GM12878 (cell line): Measurements from ENCODE around the gene SMIM43. TPM values are rescaled to one million over a fixed set of nuclear protein-coding genes. Genes with fewer than 3 reads are reported as not detected.

Experiments used
- ATAC-seq: fragments of 200-7000 bp; cut with Tn5 transposase; 3 replicates; pipeline ENCODE4 v1.9.1; 2020; ENCODE audit warnings: mild to moderate bottlenecking, moderate library complexity
- BruUV-seq: library from RNA; stranded (reverse); fragments of 400-500 nt; replicated peaks from 2 replicates; lab custom pipeline; 2021; lab: Mats Ljungman, UMichigan
- CTCF ChIA-PET: fragments of 300-600 bp; sonication (Branson Sonifier 250); formaldehyde crosslinking; extraction: SDS; loops from one replicate; lab custom pipeline; 2021; ENCODE audit warnings: inconsistent platforms; lab: Yijun Ruan, JAX
- POLR2A ChIA-PET: fragments of 350-600 bp; formaldehyde crosslinking; extraction: SDS; loops from one replicate; lab custom pipeline; 2021; ENCODE audit warnings: inconsistent platforms; lab: Charles Lee
- RAD21 ChIA-PET: fragments of 300-600 bp; sonication (Branson Sonifier 250); formaldehyde crosslinking; loops from one replicate; lab custom pipeline; 2023; ENCODE audit warnings: antibody characterized with exemption; ENCODE audit not compliant: unreplicated experiment; lab: Charles Lee
- SMC1A ChIA-PET: fragments of 300-600 bp; sonication (Branson Sonifier 250); formaldehyde crosslinking; loops from one replicate; lab custom pipeline; 2023; ENCODE audit not compliant: unreplicated experiment, uncharacterized antibody; lab: Charles Lee
- DNase-seq: peaks from one replicate; pipeline ENCODE4 v3.0.0-alpha.2; 2011; ENCODE audit warnings: low read depth, low spot score
- FAIRE-seq: peaks from 3 replicates; lab custom pipeline; 2011; peaks lifted over from hg19 to GRCh38; lab: Jason Lieb, UNC
- H2AFZ ChIP-seq: 2 replicates; pipeline ENCODE4 v1.6.0; 2011; ENCODE audit warnings: low read depth, low read length, control low read depth; ENCODE audit not compliant: control insufficient read depth
- H3K27ac ChIP-seq: 2 replicates; pipeline ENCODE4 v1.5.1; 2011; ENCODE audit warnings: control low read depth; ENCODE audit not compliant: control insufficient read depth, insufficient read depth
- H3K27me3 ChIP-seq, 2 experiments: replicated peaks in 1 of 2; 2 replicates each; pipeline versions ENCODE4 v1.6.0 to v1.6.1; 2011; ENCODE audit warnings: low read length in 1 of 2; ENCODE audit not compliant: control insufficient read depth in 2 of 2, insufficient read depth in 2 of 2
- H3K36me3 ChIP-seq, 2 experiments: 2 replicates each; pipeline ENCODE4 v1.5.1; 2011; ENCODE audit warnings: low read length in 1 of 2; ENCODE audit not compliant: control insufficient read depth in 2 of 2, insufficient read depth in 2 of 2
- H3K4me1 ChIP-seq: 2 replicates; pipeline ENCODE4 v1.6.1; 2011; ENCODE audit warnings: mild to moderate bottlenecking, low read length, moderate library complexity, mixed read lengths; ENCODE audit not compliant: control insufficient read depth, insufficient read depth
- H3K4me2 ChIP-seq: 2 replicates; pipeline ENCODE4 v1.6.0; 2011; ENCODE audit warnings: control low read depth; ENCODE audit not compliant: control insufficient read depth, insufficient read depth
- H3K4me3 ChIP-seq: fragments of 200-600 bp; sonication (generic); 2 replicates; pipeline ENCODE4 v1.5.1; 2016
- H3K79me2 ChIP-seq: 2 replicates; pipeline ENCODE4 v1.6.0; 2011; ENCODE audit warnings: low read length; ENCODE audit not compliant: control insufficient read depth, insufficient read depth
- H3K9ac ChIP-seq: 2 replicates; pipeline ENCODE4 v1.8.0; 2011; ENCODE audit warnings: low read length, control low read depth, mixed read lengths; ENCODE audit not compliant: control insufficient read depth, insufficient read depth
- H3K9me3 ChIP-seq: replicated peaks from 3 replicates; pipeline ENCODE4 v1.5.1; 2011; ENCODE audit warnings: mild to moderate bottlenecking, low read length; ENCODE audit not compliant: control insufficient read depth, insufficient read depth
- H4K20me1 ChIP-seq: 2 replicates; pipeline ENCODE4 v1.6.0; 2011; ENCODE audit not compliant: control insufficient read depth, insufficient read depth
- HDAC2 ChIP-seq: fragments of 200-600 bp; sonication (generic); IDR thresholded peaks from 2 replicates; pipeline ENCODE4 v1.6.1; 2017
- IRF5 ChIP-seq: fragments of 450-650 bp; IDR thresholded peaks from 2 replicates; pipeline ENCODE4 v1.6.1; 2017; ENCODE audit warnings: borderline replicate concordance
- MEF2A ChIP-seq: IDR thresholded peaks from 2 replicates; pipeline ENCODE4 v1.6.1; 2011; ENCODE audit warnings: low read depth, mild to moderate bottlenecking, low read length, moderate library complexity; ENCODE audit not compliant: insufficient read depth
- NBN ChIP-seq: fragments of 450-650 bp; IDR thresholded peaks from 2 replicates; pipeline ENCODE4 v1.6.1; 2016
- NKRF ChIP-seq: fragments of 450-650 bp; conservative IDR thresholded peaks from 2 replicates; pipeline ENCODE4 v1.6.1; 2017; ENCODE audit warnings: mild to moderate bottlenecking, moderate library complexity
- PRDM15 ChIP-seq: fragments of 450-650 bp; formaldehyde crosslinking; IDR thresholded peaks from 2 replicates; pipeline ENCODE4 v1.4.0; 2020; ENCODE audit warnings: mild to moderate bottlenecking, moderate library complexity
- SPI1 ChIP-seq: IDR thresholded peaks from 2 replicates; pipeline ENCODE4 v1.6.1; 2011; ENCODE audit warnings: low read depth, mild to moderate bottlenecking, low read length, moderate library complexity, borderline replicate concordance; ENCODE audit not compliant: insufficient read depth
- WGBS: methylation state at CpG from one replicate; pipeline ENCODE4 v1.1.6; 2016; ENCODE audit warnings: low lambda C conversion rate; ENCODE audit not compliant: insufficient replicate concordance, insufficient coverage; ENCODE audit errors: missing lambda C conversion rate; 5-methylcytosine and 5-hydroxymethylcytosine counted together
- in situ Hi-C: fragments of 300-500 bp; cut with MboI; formaldehyde crosslinking; loops from 9 replicates; pipeline ENCODE4 v1.14.3; 2018; ENCODE audit warnings: mixed read lengths
- intact Hi-C: fragments of 100-400 bp; cut with micrococcal nuclease; formaldehyde crosslinking; loops from one replicate; pipeline ENCODE4 v1.14.2; 2022; ENCODE audit not compliant: unreplicated experiment
- polyA plus RNA-seq, 11 experiments: library from polyadenylated mRNA; depleted of rRNA in 4 of 11; unstranded in 6 of 11; stranded (reverse) in 5 of 11; fragments of >200 nt; fragmentation: Nextera tagmentation in 4 of 11; fragmentation: Illumina TruSeq in 1 of 11; extraction: Ambion mirVana in 4 of 11; extraction: Trizol in 1 of 11; gene quantifications; 1 replicate in 1 of 11; 2 replicates in 10 of 11; pipeline versions ENCODE4 v1.2.1 to v1.2.3, GENCODE V29; 2011 to 2016; ENCODE audit warnings: inconsistent platforms in 2 of 11, missing spikeins in 2 of 11, low read depth in 1 of 11
- total RNA-seq, 4 experiments: library from RNA; depleted of rRNA in 3 of 4; stranded (reverse); fragments of >200 nt in 3 of 4; fragmentation: Illumina TruSeq in 1 of 4; extraction: Trizol in 1 of 4; gene quantifications; 2 replicates each; pipeline versions ENCODE4 v1.2.1 to v1.2.3, GENCODE V29; 2013 to 2021
- TF ChIP-seq, protein P1 (sequence below): IDR thresholded peaks from 2 replicates; pipeline ENCODE4 v1.6.1; 2012; ENCODE audit warnings: low read depth, low read length, improper control_type of control experiment
- TF ChIP-seq, protein P2 (sequence below): fragments of 450-650 bp; formaldehyde crosslinking; IDR thresholded peaks from 2 replicates; pipeline ENCODE4 v1.5.0; 2022; ENCODE audit warnings: mild to moderate bottlenecking, missing genetic modification characterization

Gene SMIM43
- total and polyA plus RNA-seq, 10 of the 15 experiments (the other 5 are each of a cell fraction or from before 2014, with no cell fraction given), result 0.12 TPM; not detected in 9

DNA sequence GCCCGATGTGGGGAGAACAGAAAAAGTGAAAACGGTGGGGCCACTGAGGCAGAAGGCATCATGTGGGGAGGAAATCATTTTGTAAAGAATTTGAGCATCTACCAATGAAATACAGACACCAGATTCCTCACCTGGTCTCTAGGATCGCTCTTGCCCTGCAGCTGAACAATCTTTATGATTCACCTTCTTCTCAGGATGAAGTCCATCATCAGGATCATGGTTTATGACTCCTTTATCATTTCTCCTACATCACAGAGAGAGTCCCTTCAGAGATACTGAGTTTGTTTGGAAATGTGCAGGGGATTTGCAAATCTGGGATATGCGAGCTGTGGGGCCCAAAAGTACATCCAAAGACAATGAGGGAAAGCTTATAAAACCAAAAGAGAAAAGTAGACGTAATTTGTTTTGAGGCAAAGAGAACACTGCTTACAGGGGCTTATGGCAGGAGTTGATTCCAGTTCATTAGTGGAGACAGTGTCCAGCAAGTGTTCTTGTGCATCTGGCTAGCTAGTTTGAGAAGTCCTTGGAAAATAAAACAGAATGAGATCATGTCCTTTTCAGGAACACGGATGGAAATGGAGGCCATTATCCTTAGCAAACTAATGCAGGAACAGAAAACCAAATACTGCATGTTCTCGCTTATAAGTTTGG, 52.8 kb downstream of the SMIM43 start:
- CTCF ChIA-PET, result interaction anchor here (1.0 to 2.0 kb wide), 4 partner anchors 10 to 67 kb away, joined by 5 to 7 read pairs (median 6); partner anchors contain the start of gene ANXA5
- in situ Hi-C loops, result no loop called here
- POLR2A ChIA-PET, result interaction anchor here (1.2 kb wide), 1 partner anchor 16 kb away, joined by 4 read pairs; no protein-coding TSS in a partner anchor
- peak overlapping the region; percentile 9; the same call in 1 of the 2 replicates for H3K9ac ChIP-seq
- H3K4me2 ChIP-seq, result peak overlapping the region; percentile 93; the same call in 1 of the 2 replicates
- DNase-seq (no peak), FAIRE-seq (no peak), ATAC-seq (no peak; the same call in 2 of the 3 replicates)
- H3K36me3 ChIP-seq, result no peaks in the 10 kb centered on the region
- intact Hi-C loops, result no loop called here
- H3K9me3 ChIP-seq, result no peaks in the 10 kb centered on the region
- peak overlapping the region; percentile 86 for H2AFZ ChIP-seq
- no peaks in the 10 kb centered on the region for H3K79me2 ChIP-seq
- RAD21 ChIA-PET, result interaction anchor here (0.7 to 1.1 kb wide), 3 partner anchors 16 to 65 kb away, joined by 3 read pairs; no protein-coding TSS in a partner anchor
- WGBS, result 69% methylated on average over 7 of the region's 7 CpGs
- no peaks in the 10 kb centered on the region for H4K20me1 ChIP-seq
- H3K4me1 ChIP-seq, result peaks cover 6% of the 10 kb centered on the region; the same call in 1 of the 2 replicates
- no TSS peak for BruUV-seq
- 0 out of 2 replicates have a peak overlapping the region, but pooled peaks have one; percentile 54 for H3K4me3 ChIP-seq
- SMC1A ChIA-PET, result interaction anchor here (1.0 to 4.1 kb wide), 6 partner anchors 10 to 22 kb away, joined by 3 to 17 read pairs (median 3); partner anchors contain the start of gene ANXA5
- no peak overlapping the region for H3K27ac ChIP-seq
- H3K27me3 ChIP-seq, result no peaks in the 10 kb centered on the region; a peak in 1 of 4 replicates
- TF ChIP-seq, protein P1, sequence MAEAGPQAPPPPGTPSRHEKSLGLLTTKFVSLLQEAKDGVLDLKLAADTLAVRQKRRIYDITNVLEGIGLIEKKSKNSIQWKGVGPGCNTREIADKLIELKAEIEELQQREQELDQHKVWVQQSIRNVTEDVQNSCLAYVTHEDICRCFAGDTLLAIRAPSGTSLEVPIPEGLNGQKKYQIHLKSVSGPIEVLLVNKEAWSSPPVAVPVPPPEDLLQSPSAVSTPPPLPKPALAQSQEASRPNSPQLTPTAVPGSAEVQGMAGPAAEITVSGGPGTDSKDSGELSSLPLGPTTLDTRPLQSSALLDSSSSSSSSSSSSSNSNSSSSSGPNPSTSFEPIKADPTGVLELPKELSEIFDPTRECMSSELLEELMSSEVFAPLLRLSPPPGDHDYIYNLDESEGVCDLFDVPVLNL, result no peak
- TF ChIP-seq SPI1, result no peak
- TF ChIP-seq MEF2A, result no peak
- TF ChIP-seq NKRF, result no peak
- TF ChIP-seq IRF5, result no peak
- no peak for TF ChIP-seq HDAC2
- TF ChIP-seq NBN, result no peak
- TF ChIP-seq, protein P2, sequence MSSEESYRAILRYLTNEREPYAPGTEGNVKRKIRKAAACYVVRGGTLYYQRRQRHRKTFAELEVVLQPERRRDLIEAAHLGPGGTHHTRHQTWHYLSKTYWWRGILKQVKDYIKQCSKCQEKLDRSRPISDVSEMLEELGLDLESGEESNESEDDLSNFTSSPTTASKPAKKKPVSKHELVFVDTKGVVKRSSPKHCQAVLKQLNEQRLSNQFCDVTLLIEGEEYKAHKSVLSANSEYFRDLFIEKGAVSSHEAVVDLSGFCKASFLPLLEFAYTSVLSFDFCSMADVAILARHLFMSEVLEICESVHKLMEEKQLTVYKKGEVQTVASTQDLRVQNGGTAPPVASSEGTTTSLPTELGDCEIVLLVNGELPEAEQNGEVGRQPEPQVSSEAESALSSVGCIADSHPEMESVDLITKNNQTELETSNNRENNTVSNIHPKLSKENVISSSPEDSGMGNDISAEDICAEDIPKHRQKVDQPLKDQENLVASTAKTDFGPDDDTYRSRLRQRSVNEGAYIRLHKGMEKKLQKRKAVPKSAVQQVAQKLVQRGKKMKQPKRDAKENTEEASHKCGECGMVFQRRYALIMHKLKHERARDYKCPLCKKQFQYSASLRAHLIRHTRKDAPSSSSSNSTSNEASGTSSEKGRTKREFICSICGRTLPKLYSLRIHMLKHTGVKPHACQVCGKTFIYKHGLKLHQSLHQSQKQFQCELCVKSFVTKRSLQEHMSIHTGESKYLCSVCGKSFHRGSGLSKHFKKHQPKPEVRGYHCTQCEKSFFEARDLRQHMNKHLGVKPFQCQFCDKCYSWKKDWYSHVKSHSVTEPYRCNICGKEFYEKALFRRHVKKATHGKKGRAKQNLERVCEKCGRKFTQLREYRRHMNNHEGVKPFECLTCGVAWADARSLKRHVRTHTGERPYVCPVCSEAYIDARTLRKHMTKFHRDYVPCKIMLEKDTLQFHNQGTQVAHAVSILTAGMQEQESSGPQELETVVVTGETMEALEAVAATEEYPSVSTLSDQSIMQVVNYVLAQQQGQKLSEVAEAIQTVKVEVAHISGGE (CRISPR knock-in tag), result no peak
- no peak for TF ChIP-seq PRDM15 (CRISPR knock-in tag)
